ENCODE data around the gene PPP1R11. TPM values are rescaled to one million over a fixed set of nuclear protein-coding genes. Genes with fewer than 3 reads are reported as not detected.

PPP1R11 gene
- total and polyA plus RNA-seq, 7 donors = 36.8 to 144 (median 45.7) TPM

Small RNAs within 50 kb of the gene (small RNA-seq; reads per million reads assigned to genes)
- gene RF02218 (0 reads per million in 3 donors), gene RF02219 (0 reads per million in 3 donors), gene RF02220 (0 reads per million in 3 donors)

Other genes with a start within 250 kb of the PPP1R11 start
- gene HLA-G, start 239.4 kb upstream of the PPP1R11 start, total RNA-seq = not detected
- gene HLA-G, start 239.4 kb upstream of the PPP1R11 start, polyA plus RNA-seq = under 1 TPM in 1 of 3 donors, not detected in 2; 0.09 TPM
- 100 to 1,000 TPM; 279 to 524 (median 398) TPM for gene HLA-A, start 124.7 kb upstream of the PPP1R11 start, total RNA-seq
- 1,000 to 10,000 TPM in 1 of 3 donors, 100 to 1,000 TPM in 2; 302 to 2,938 (median 684) TPM for gene HLA-A, start 124.7 kb upstream of the PPP1R11 start, polyA plus RNA-seq
- gene POLR1H, start 5.9 kb upstream of the PPP1R11 start, total RNA-seq = 10 to 100 TPM; 11.1 to 29.3 (median 23.3) TPM
- 10 to 100 TPM; 33.3 to 70.3 (median 61.7) TPM for gene POLR1H, start 5.9 kb upstream of the PPP1R11 start, polyA plus RNA-seq
- not detected for gene RNF39, start 8.6 kb downstream of the PPP1R11 start, total RNA-seq
- 1 to 10 TPM in 1 of 3 donors, under 1 TPM in 2; 0.44 to 2.3 (median 0.60) TPM for gene RNF39, start 8.6 kb downstream of the PPP1R11 start, polyA plus RNA-seq
- gene TRIM31, start 45.9 kb downstream of the PPP1R11 start, total RNA-seq = 1 to 10 TPM in 1 of 4 donors, under 1 TPM in 1, not detected in 2; 0.36 to 2.2 TPM
- 100 to 1,000 TPM in 2 of 3 donors, 10 to 100 TPM in 1; 92.2 to 133 (median 118) TPM for gene TRIM31, start 45.9 kb downstream of the PPP1R11 start, polyA plus RNA-seq
- gene TRIM40, start 68.9 kb downstream of the PPP1R11 start, total RNA-seq = not detected
- 10 to 100 TPM in 2 of 3 donors, 1 to 10 TPM in 1; 6.6 to 23.8 (median 18.9) TPM for gene TRIM40, start 68.9 kb downstream of the PPP1R11 start, polyA plus RNA-seq
- gene TRIM10, start 94.0 kb downstream of the PPP1R11 start, total RNA-seq = under 1 TPM in 1 of 4 donors, not detected in 3; 0.36 TPM
- gene TRIM10, start 94.0 kb downstream of the PPP1R11 start, polyA plus RNA-seq = 1 to 10 TPM; 2.7 to 4.8 (median 3.5) TPM
- gene TRIM15, start 96.3 kb downstream of the PPP1R11 start, total RNA-seq = under 1 TPM in 2 of 4 donors, not detected in 2; 0.28 to 0.36 TPM
- 10 to 100 TPM; 38.4 to 52.0 (median 46.0) TPM for gene TRIM15, start 96.3 kb downstream of the PPP1R11 start, polyA plus RNA-seq
- gene TRIM26, start 146.2 kb downstream of the PPP1R11 start, total RNA-seq = 10 to 100 TPM; 34.2 to 42.7 (median 41.4) TPM
- 10 to 100 TPM; 35.4 to 60.4 (median 39.3) TPM for gene TRIM26, start 146.2 kb downstream of the PPP1R11 start, polyA plus RNA-seq